ENCODE results near the gene SYNE1.

- TF ChIP-seq CTCF (IDR thresholded peaks at IDR 0.05), result no peak
- TF ChIP-seq POLR2A (IDR thresholded peaks at IDR 0.05), result no peak
Observed at GRCh38 chr6:152371775-152372174, 265.4 kb downstream of the SYNE1 start.

Measured in heart left ventricle (tissue), 13 donors.